ENCODE measurements around the gene PHF21B. TPM values are rescaled to one million over a fixed set of nuclear protein-coding genes. Genes with fewer than 3 reads are reported as not detected.

Gene PHF21B
- total and polyA plus RNA-seq, 2 donors (not counting 3 experiments of a cell fraction or from before 2014, with no cell fraction given), result not detected

GRCh38 chr22:44862281-44862680, 147.5 kb downstream of the PHF21B start:
- Histone ChIP-seq H3K9ac (replicated peaks; ENCODE audit: extremely low read depth, insufficient read depth, low read length) (no peak overlapping the region), H3K4me3 (replicated peaks in 1 of 3; ENCODE audit: insufficient read depth in 1 of 3, low read depth in 1 of 3, low read length in 3 of 3) (no peak overlapping the region), H3K9me3 (replicated peaks; ENCODE audit: control insufficient read depth, insufficient read depth, low read length) (peaks cover 5% of the 10 kb centered on the region), H3K9me1 (replicated peaks; ENCODE audit: control insufficient read depth, extremely low read depth, insufficient read depth, low read length) (no peaks in the 10 kb centered on the region), H3K36me3 (ENCODE audit: control insufficient read depth in 2 of 2, extremely low read depth in 1 of 2, insufficient read depth in 2 of 2, low read length in 2 of 2) (no peaks in the 10 kb centered on the region), H3K4me1 (ENCODE audit: control insufficient read depth, extremely low read depth, insufficient read depth, low read length) (no peaks in the 10 kb centered on the region), H3K4me2 (ENCODE audit: insufficient read depth, low read length) (no peak overlapping the region), H3K27me3 (ENCODE audit: control insufficient read depth in 2 of 2, insufficient read depth in 2 of 2, low read length in 2 of 2) (no peaks in the 10 kb centered on the region), H3K79me2 (ENCODE audit: control insufficient read depth, insufficient read depth, low read length) (no peaks in the 10 kb centered on the region), H2AFZ (ENCODE audit: low read depth, low read length) (no peak overlapping the region), H3K27ac (ENCODE audit: insufficient read depth, low read depth, low read length) (no peak overlapping the region), H4K20me1 (replicated peaks; ENCODE audit: control insufficient read depth, extremely low read depth, insufficient read depth, low read length) (no peaks in the 10 kb centered on the region)
- BruUV-seq (replicated peaks), result no TSS peak
- intact Hi-C loops (cut with micrococcal nuclease), result no loop called here
- POLR2A ChIA-PET, result no interaction called here
- CTCF ChIA-PET, result no interaction called here
- FAIRE-seq (no peak), DNase-seq (ENCODE audit: low read depth, low spot score) (no peak)
- TF ChIP-seq MYC (IDR thresholded peaks at IDR 0.05; ENCODE audit: low read depth, low read length) (no peak), FOS (IDR thresholded peaks at IDR 0.05; ENCODE audit: borderline replicate concordance, insufficient read depth, low read length) (no peak), JUN (IDR thresholded peaks at IDR 0.05; ENCODE audit: borderline replicate concordance, insufficient read depth, insufficient read length, low read depth) (no peak), POLR2AphosphoS5 (IDR thresholded peaks at IDR 0.05; ENCODE audit: insufficient read depth, low read depth, low read length) (no peak), CTCF (IDR thresholded peaks at IDR 0.05; ENCODE audit: extremely low read depth in 1 of 2, insufficient read depth in 1 of 2, low read depth in 1 of 2, low read length in 2 of 2) (no peak), EZH2 (IDR thresholded peaks at IDR 0.05; ENCODE audit: borderline replicate concordance, low read depth, low read length, severe bottlenecking) (no peak), GATA2 (IDR thresholded peaks at IDR 0.05; ENCODE audit: insufficient read depth, insufficient read length, low read depth, low read length) (no peak), POLR2A (IDR thresholded peaks at IDR 0.05; ENCODE audit: low read depth, low read length) (no peak), MAX (IDR thresholded peaks at IDR 0.05; ENCODE audit: insufficient read depth, insufficient read length) (no peak)
- dilution Hi-C loops (cut with MboI; ENCODE audit: extremely low pct_ligation_motif_present, low sequenced_read_pairs), result no loop called here
